Spleen (tissue), 11 donors: ENCODE data around the gene RPUSD4. TPM values are rescaled to one million over a fixed set of nuclear protein-coding genes. Genes with fewer than 3 reads are reported as not detected.

ENCODE experiments used
- DNase-seq: peaks from one replicate; pipeline ENCODE4 v3.0.0-alpha.2; 2020
- H3K27ac ChIP-seq, 8 donors: fragments of 200-600 bp; sonication (generic) in 7 of 8; 1 replicate in 4 of 8; 2 replicates in 4 of 8; pipeline versions ENCODE4 v1.5.0 to v1.8.0; 2016 to 2021; ENCODE audit warnings: inconsistent platforms in 4 of 8, mild to moderate bottlenecking in 4 of 8, moderate library complexity in 1 of 8
- H3K27me3 ChIP-seq, 7 donors: fragments of 200-600 bp; sonication (generic) in 6 of 7; replicated peaks in 1 of 7; 1 replicate in 4 of 7; 2 replicates in 3 of 7; pipeline versions ENCODE4 v1.5.0 to v1.8.0; 2016 to 2021; ENCODE audit warnings: inconsistent platforms in 3 of 7, mild to moderate bottlenecking in 1 of 7
- H3K36me3 ChIP-seq, 6 donors: fragments of 200-600 bp; sonication (generic) in 5 of 6; 1 replicate in 4 of 6; 2 replicates in 2 of 6; pipeline versions ENCODE4 v1.5.0 to v1.8.0; 2016 to 2021; ENCODE audit warnings: inconsistent platforms in 2 of 6
- H3K4me1 ChIP-seq, 6 donors: fragments of 200-600 bp; sonication (generic) in 5 of 6; 1 replicate in 3 of 6; 2 replicates in 3 of 6; pipeline versions ENCODE4 v1.5.0 to v1.8.0; 2016 to 2021; ENCODE audit warnings: inconsistent platforms in 3 of 6
- H3K4me3 ChIP-seq, 8 donors: fragments of 200-600 bp; sonication (generic) in 7 of 8; 1 replicate in 4 of 8; 2 replicates in 4 of 8; pipeline versions ENCODE4 v1.5.0 to v1.8.0; 2016 to 2021; ENCODE audit warnings: inconsistent platforms in 4 of 8, mild to moderate bottlenecking in 4 of 8, moderate library complexity in 2 of 8
- H3K9me3 ChIP-seq, 8 donors: fragments of 200-600 bp; sonication (generic) in 7 of 8; 1 replicate in 4 of 8; 2 replicates in 4 of 8; pipeline versions ENCODE4 v1.5.0 to v1.8.0; 2016 to 2021; ENCODE audit warnings: inconsistent platforms in 4 of 8
- POLR2A ChIP-seq, 3 donors: fragments of 450-650 bp; IDR thresholded peaks; one replicate each; pipeline ENCODE4 v1.5.1; 2017; ENCODE audit warnings: antibody characterized with exemption in 3 of 3, mild to moderate bottlenecking in 1 of 3
- POLR2AphosphoS5 ChIP-seq, 3 donors: sonication (generic); formaldehyde crosslinking; IDR thresholded peaks; one replicate each; pipeline ENCODE4 v1.5.1; 2017; ENCODE audit warnings: antibody characterized with exemption in 3 of 3
- WGBS, 5 donors: extraction: QIAGEN DNeasy Blood & Tissue Kit in 3 of 5; methylation state at CpG; one replicate each; pipeline versions ENCODE4 v1.1.5 to v1.1.7; 2013 to 2018; 5-methylcytosine and 5-hydroxymethylcytosine counted together
- intact Hi-C: fragments of 100-400 bp; cut with DNase I; formaldehyde crosslinking; loops from one replicate; pipeline ENCODE4 v1.15.0; 2023; ENCODE audit warnings: low total_unique reads
- polyA plus RNA-seq, 3 donors: library from polyadenylated mRNA; stranded (reverse); fragments of 200-250 nt; gene quantifications; one replicate each; pipeline ENCODE4 v1.2.1, GENCODE V29; 2013
- small RNA-seq, 4 donors: library from RNA; depleted of rRNA; stranded (forward); fragments of <200 nt; gene quantifications; one replicate each; pipeline ENCODE3, GENCODE V24; 2016
- total RNA-seq, 7 donors: library from RNA; depleted of rRNA in 3 of 7; stranded (reverse); fragments of >200 nt in 3 of 7; fragmentation: NEBNext Ultra II Directional in 4 of 7; extraction: Animal tissue kit (Norgen Biotek cat#: 25700) in 4 of 7; gene quantifications; one replicate each; pipeline versions ENCODE4 v1.1.0 to v1.2.1, GENCODE V29; 2016 to 2021
- TF ChIP-seq, protein P1 (sequence below), 11 experiments: fragments of 200-600 bp in 7 of 11; fragments of 450-650 bp in 4 of 11; sonication (generic) in 4 of 11; IDR thresholded peaks in 8 of 11; conservative IDR thresholded peaks in 3 of 11; 1 replicate in 7 of 11; 2 replicates in 4 of 11; pipeline versions ENCODE4 v1.4.0 to v1.8.0; 2016 to 2021; ENCODE audit warnings: antibody characterized with exemption in 11 of 11, inconsistent platforms in 4 of 11, mild to moderate bottlenecking in 1 of 11
- donor health status: healthy with polysubstance abuse.
- donor health status: DM: no; HTN: no; CAD: no; lungs with moderate emphysema.
- donor health status: DM: no; HTN: no; CAD: no.
- donor health status: Bipolar disorder and iron deficiency.
- donor health status: healthy.
- donor health status: DM: no; HTN: no; CAD: no.
- donor health status: DM: yes; HTN: yes; CAD: no.

The RPUSD4 gene
- total and polyA plus RNA-seq, 10 donors: 14.5 to 26.7 (median 21.7) TPM

DNA sequence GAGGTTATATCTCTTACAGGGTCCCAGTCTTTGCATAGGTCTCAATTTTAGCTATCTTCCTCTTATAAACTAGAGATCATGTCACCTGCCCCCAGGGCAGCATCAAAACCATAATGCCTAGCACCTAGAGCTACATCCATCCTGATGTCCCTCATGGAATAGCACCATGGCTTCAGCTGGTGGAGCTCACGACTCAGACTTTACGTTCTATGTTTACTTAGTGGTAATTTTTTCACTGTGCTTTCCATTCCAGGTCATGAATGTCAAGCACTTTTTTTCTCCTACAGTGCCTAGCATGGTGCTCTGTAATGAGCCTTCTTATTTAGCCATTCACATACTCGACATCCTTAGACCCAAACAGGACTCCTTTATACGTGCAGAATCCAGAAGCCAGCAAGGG lies 58.4 kb downstream of the RPUSD4 start:
- no peaks in the 10 kb centered on the region for H3K36me3 ChIP-seq
- no peak overlapping the region for H3K4me3 ChIP-seq
- 87 to 96% (median 91%) methylated on average over 4 of the region's 4 CpGs for WGBS, 5 donors
- no peak for DNase-seq
- H3K27ac ChIP-seq: no peak overlapping the region
- intact Hi-C loops: no loop called here
- peaks cover 0 to 18% (median 12%) of the 10 kb centered on the region in 8 donors for H3K9me3 ChIP-seq
- peaks cover 0 to 15% (median 3%) of the 10 kb centered on the region in 6 donors for H3K4me1 ChIP-seq
- peaks cover 0 to 12% (median 0%) of the 10 kb centered on the region in 7 donors for H3K27me3 ChIP-seq
- TF ChIP-seq POLR2A (IDR thresholded peaks at IDR 0.05) (no peak), POLR2AphosphoS5 (IDR thresholded peaks at IDR 0.05) (no peak)
- TF ChIP-seq, protein P1, sequence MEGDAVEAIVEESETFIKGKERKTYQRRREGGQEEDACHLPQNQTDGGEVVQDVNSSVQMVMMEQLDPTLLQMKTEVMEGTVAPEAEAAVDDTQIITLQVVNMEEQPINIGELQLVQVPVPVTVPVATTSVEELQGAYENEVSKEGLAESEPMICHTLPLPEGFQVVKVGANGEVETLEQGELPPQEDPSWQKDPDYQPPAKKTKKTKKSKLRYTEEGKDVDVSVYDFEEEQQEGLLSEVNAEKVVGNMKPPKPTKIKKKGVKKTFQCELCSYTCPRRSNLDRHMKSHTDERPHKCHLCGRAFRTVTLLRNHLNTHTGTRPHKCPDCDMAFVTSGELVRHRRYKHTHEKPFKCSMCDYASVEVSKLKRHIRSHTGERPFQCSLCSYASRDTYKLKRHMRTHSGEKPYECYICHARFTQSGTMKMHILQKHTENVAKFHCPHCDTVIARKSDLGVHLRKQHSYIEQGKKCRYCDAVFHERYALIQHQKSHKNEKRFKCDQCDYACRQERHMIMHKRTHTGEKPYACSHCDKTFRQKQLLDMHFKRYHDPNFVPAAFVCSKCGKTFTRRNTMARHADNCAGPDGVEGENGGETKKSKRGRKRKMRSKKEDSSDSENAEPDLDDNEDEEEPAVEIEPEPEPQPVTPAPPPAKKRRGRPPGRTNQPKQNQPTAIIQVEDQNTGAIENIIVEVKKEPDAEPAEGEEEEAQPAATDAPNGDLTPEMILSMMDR (IDR thresholded peaks at IDR 0.05 in 8 of 11, conservative IDR thresholded peaks at IDR 0.05 in 3 of 11): no peak

GRCh38 chr11:126152586-126152985 lies 58.9 kb downstream of the RPUSD4 start:
- no peak for DNase-seq
- peaks cover 0 to 18% (median 12%) of the 10 kb centered on the region in 8 donors for H3K9me3 ChIP-seq
- H3K36me3 ChIP-seq: no peaks in the 10 kb centered on the region
- intact Hi-C loops: no loop called here
- TF ChIP-seq, protein P1 (IDR thresholded peaks at IDR 0.05 in 8 of 11, conservative IDR thresholded peaks at IDR 0.05 in 3 of 11): no peak
- TF ChIP-seq POLR2A (IDR thresholded peaks at IDR 0.05) (no peak), POLR2AphosphoS5 (IDR thresholded peaks at IDR 0.05) (no peak)
- peaks cover 0 to 12% (median 0%) of the 10 kb centered on the region in 7 donors for H3K27me3 ChIP-seq
- peaks cover 0 to 15% (median 3%) of the 10 kb centered on the region in 6 donors for H3K4me1 ChIP-seq
- no peak overlapping the region for H3K4me3 ChIP-seq
- H3K27ac ChIP-seq: no peak overlapping the region

GRCh38 chr11:126152152-126152551 lies 59.3 kb downstream of the RPUSD4 start:
- TF ChIP-seq POLR2A (IDR thresholded peaks at IDR 0.05): no peak
- no peak for TF ChIP-seq POLR2AphosphoS5 (IDR thresholded peaks at IDR 0.05)
- TF ChIP-seq, protein P1 (IDR thresholded peaks at IDR 0.05 in 8 of 11, conservative IDR thresholded peaks at IDR 0.05 in 3 of 11): no peak
- no peak overlapping the region for H3K27ac ChIP-seq
- peaks cover 0 to 12% (median 0%) of the 10 kb centered on the region in 7 donors for H3K27me3 ChIP-seq
- WGBS, 5 donors: 73 to 92% (median 83%) methylated on average over 1 of the region's 1 CpG
- H3K36me3 ChIP-seq: no peaks in the 10 kb centered on the region
- DNase-seq: no peak
- peaks cover 0 to 18% (median 12%) of the 10 kb centered on the region in 8 donors for H3K9me3 ChIP-seq
- no peak overlapping the region for H3K4me3 ChIP-seq
- intact Hi-C loops: no loop called here
- peaks cover 0 to 15% (median 3%) of the 10 kb centered on the region in 6 donors for H3K4me1 ChIP-seq

Small RNA genes within 50 kb of the gene (small RNA-seq; reads per million reads assigned to genes)
- gene AP001893.2: 0 reads per million in 4 donors
- gene RN7SL351P: 0 reads per million in 4 donors
- gene RNU4-86P: 0 reads per million in 4 donors

Other genes starting within 250 kb of the RPUSD4 start
- gene CDON, start 148.8 kb downstream of the RPUSD4 start, total RNA-seq: 1 to 10 TPM; 1.8 to 5.3 (median 3.6) TPM
- under 1 TPM; 0.30 to 0.58 (median 0.45) TPM for gene CDON, start 148.8 kb downstream of the RPUSD4 start, polyA plus RNA-seq
- 10 to 100 TPM; 15.3 to 32.3 (median 21.0) TPM for gene FAM118B, start 132 bp upstream of the RPUSD4 start, total RNA-seq
- 10 to 100 TPM in 1 of 3 donors, 1 to 10 TPM in 2; 5.5 to 11.1 (median 6.5) TPM for gene FAM118B, start 132 bp upstream of the RPUSD4 start, polyA plus RNA-seq
- 100 to 1,000 TPM; 103 to 130 (median 117) TPM for gene SRPRA, start 57.2 kb upstream of the RPUSD4 start, total RNA-seq
- gene SRPRA, start 57.2 kb upstream of the RPUSD4 start, polyA plus RNA-seq: 10 to 100 TPM; 30.9 to 35.3 (median 32.0) TPM
- gene FOXRED1, start 57.5 kb upstream of the RPUSD4 start, total RNA-seq: 10 to 100 TPM; 26.1 to 48.1 (median 32.0) TPM
- gene FOXRED1, start 57.5 kb upstream of the RPUSD4 start, polyA plus RNA-seq: 10 to 100 TPM; 20.5 to 31.6 (median 23.3) TPM
- gene TIRAP, start 71.4 kb upstream of the RPUSD4 start, total RNA-seq: 10 to 100 TPM; 15.4 to 23.5 (median 18.5) TPM
- 1 to 10 TPM; 2.6 to 7.3 (median 3.0) TPM for gene TIRAP, start 71.4 kb upstream of the RPUSD4 start, polyA plus RNA-seq
- 10 to 100 TPM; 17.4 to 30.8 (median 21.1) TPM for gene DCPS, start 92.4 kb upstream of the RPUSD4 start, total RNA-seq
- 10 to 100 TPM; 23.9 to 35.2 (median 30.4) TPM for gene DCPS, start 92.4 kb upstream of the RPUSD4 start, polyA plus RNA-seq
- gene ST3GAL4, start 144.0 kb upstream of the RPUSD4 start, total RNA-seq: 100 to 1,000 TPM in 1 of 7 donors, 10 to 100 TPM in 6; 41.2 to 102 (median 53.0) TPM
- gene ST3GAL4, start 144.0 kb upstream of the RPUSD4 start, polyA plus RNA-seq: 10 to 100 TPM; 12.8 to 25.0 (median 22.4) TPM